Measurements from ENCODE around the gene FAM13A. TPM values are rescaled to one million over a fixed set of nuclear protein-coding genes. Genes with fewer than 3 reads are reported as not detected.
A peak's percentile ranks its signal among the peaks of the same experiment; 100 is the strongest.

Gene FAM13A
- total and polyA plus RNA-seq, 2 of the 13 experiments (the other 11 are each of a cell fraction or from before 2014, with no cell fraction given) = 1.2 to 36.2 TPM

DNA sequence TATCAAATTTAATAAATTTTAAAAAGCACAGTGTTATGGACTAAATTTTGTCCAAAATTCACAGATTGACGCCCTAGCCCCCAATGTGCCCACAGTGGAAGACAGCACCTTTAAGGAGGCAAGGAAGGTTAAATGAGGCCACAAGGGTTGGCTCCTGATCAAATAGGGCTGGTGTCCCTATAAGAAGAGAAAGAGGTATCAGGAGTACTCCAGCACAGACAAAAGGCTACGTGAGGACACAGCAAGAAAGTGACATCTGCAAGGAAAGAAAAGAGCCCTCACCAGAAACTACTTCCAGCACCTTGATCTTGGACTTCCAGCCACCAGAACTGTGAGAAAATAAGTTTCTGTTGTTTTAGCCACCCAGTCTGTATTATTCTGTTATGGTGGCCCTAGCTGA lies 48.8 kb downstream of the FAM13A start:
- Histone ChIP-seq H3K79me2 (ENCODE audit: insufficient read depth, low read length) (peaks cover 9% of the 10 kb centered on the region), H3K27ac (ENCODE audit: extremely low read length, insufficient read depth, low read length) (peak overlapping the region; percentile 67), H3K27me3 (ENCODE audit: control insufficient read depth in 1 of 2, insufficient read depth in 2 of 2, low read length in 2 of 2) (no peaks in the 10 kb centered on the region), H2AFZ (ENCODE audit: low read length) (no peak overlapping the region), H3K9me3 (ENCODE audit: low read length) (no peaks in the 10 kb centered on the region), H3K36me3 (replicated peaks in 1 of 2; ENCODE audit: control insufficient read depth in 1 of 2, insufficient read depth in 2 of 2, low read length in 2 of 2) (no peaks in the 10 kb centered on the region), H3K4me3 (replicated peaks in 1 of 3; ENCODE audit: insufficient read depth in 1 of 3, low read depth in 2 of 3, low read length in 3 of 3) (peak overlapping the region in 2 of 3 experiments; percentile 39 to 48; a peak in 3 of 6 replicates), H3K4me1 (ENCODE audit: insufficient read depth, low read length) (peaks cover 58% of the 10 kb centered on the region), H3K4me2 (ENCODE audit: low read depth, low read length) (peak overlapping the region; percentile 73), H3K9ac (ENCODE audit: insufficient read depth, low read depth, low read length) (peak overlapping the region; percentile 43; the same call in 1 of the 2 replicates), H4K20me1 (ENCODE audit: insufficient read depth, low read length) (no peaks in the 10 kb centered on the region)
- TF ChIP-seq ERF (CRISPR knock-in tag; IDR thresholded peaks at IDR 0.05) = no peak
- TF ChIP-seq, protein P1, sequence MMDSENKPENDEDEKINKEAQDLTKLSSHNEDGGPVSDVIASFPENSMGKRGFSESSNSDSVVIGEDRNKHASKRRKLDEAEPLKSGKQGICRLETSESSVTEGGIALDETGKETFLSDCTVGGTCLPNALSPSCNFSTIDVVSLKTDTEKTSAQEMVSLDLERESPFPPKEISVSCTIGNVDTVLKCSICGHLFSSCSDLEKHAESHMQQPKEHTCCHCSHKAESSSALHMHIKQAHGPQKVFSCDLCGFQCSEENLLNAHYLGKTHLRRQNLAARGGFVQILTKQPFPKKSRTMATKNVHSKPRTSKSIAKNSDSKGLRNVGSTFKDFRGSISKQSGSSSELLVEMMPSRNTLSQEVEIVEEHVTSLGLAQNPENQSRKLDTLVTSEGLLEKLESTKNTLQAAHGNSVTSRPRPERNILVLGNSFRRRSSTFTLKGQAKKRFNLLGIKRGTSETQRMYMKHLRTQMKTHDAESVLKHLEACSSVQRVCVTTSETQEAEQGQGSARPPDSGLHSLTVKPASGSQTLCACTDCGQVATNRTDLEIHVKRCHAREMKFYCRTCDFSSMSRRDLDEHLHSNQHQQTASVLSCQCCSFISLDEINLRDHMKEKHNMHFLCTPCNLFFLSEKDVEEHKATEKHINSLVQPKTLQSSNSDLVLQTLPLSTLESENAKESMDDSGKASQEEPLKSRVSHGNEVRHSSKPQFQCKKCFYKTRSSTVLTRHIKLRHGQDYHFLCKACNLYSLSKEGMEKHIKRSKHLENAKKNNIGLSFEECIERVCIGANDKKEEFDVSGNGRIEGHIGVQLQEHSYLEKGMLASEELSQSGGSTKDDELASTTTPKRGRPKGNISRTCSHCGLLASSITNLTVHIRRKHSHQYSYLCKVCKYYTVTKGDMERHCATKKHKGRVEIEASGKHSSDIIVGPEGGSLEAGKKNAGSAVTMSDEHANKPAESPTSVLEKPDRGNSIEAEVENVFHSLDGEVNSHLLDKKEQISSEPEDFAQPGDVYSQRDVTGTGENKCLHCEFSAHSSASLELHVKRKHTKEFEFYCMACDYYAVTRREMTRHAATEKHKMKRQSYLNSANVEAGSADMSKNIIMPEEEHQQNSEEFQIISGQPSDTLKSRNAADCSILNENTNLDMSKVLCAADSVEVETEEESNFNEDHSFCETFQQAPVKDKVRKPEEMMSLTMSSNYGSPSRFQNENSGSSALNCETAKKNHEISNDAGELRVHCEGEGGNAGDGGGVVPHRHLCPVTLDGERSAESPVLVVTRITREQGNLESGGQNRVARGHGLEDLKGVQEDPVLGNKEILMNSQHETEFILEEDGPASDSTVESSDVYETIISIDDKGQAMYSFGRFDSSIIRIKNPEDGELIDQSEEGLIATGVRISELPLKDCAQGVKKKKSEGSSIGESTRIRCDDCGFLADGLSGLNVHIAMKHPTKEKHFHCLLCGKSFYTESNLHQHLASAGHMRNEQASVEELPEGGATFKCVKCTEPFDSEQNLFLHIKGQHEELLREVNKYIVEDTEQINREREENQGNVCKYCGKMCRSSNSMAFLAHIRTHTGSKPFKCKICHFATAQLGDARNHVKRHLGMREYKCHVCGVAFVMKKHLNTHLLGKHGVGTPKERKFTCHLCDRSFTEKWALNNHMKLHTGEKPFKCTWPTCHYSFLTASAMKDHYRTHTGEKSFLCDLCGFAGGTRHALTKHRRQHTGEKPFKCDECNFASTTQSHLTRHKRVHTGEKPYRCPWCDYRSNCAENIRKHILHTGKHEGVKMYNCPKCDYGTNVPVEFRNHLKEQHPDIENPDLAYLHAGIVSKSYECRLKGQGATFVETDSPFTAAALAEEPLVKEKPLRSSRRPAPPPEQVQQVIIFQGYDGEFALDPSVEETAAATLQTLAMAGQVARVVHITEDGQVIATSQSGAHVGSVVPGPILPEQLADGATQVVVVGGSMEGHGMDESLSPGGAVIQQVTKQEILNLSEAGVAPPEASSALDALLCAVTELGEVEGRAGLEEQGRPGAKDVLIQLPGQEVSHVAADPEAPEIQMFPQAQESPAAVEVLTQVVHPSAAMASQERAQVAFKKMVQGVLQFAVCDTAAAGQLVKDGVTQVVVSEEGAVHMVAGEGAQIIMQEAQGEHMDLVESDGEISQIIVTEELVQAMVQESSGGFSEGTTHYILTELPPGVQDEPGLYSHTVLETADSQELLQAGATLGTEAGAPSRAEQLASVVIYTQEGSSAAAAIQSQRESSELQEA (CRISPR knock-in tag; IDR thresholded peaks at IDR 0.05; ENCODE audit: not compliant biosample characterization) = no peak
- TF ChIP-seq MYNN (CRISPR knock-in tag; IDR thresholded peaks at IDR 0.05; ENCODE audit: low read depth) = no peak
- TF ChIP-seq CENPT (CRISPR knock-in tag; IDR thresholded peaks at IDR 0.05; ENCODE audit: low read depth) = no peak
- no peak for TF ChIP-seq ARNT (IDR thresholded peaks at IDR 0.05)
- TF ChIP-seq, protein P2, sequence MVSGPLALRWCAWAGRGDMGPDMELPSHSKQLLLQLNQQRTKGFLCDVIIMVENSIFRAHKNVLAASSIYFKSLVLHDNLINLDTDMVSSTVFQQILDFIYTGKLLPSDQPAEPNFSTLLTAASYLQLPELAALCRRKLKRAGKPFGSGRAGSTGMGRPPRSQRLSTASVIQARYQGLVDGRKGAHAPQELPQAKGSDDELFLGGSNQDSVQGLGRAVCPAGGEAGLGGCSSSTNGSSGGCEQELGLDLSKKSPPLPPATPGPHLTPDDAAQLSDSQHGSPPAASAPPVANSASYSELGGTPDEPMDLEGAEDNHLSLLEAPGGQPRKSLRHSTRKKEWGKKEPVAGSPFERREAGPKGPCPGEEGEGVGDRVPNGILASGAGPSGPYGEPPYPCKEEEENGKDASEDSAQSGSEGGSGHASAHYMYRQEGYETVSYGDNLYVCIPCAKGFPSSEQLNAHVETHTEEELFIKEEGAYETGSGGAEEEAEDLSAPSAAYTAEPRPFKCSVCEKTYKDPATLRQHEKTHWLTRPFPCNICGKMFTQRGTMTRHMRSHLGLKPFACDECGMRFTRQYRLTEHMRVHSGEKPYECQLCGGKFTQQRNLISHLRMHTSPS (CRISPR knock-in tag; IDR thresholded peaks at IDR 0.05; ENCODE audit: low read depth) = no peak
- TF ChIP-seq SMAD1 (CRISPR knock-in tag; IDR thresholded peaks at IDR 0.05; ENCODE audit: borderline replicate concordance, low read depth) = no peak
- TF ChIP-seq, protein P3, sequence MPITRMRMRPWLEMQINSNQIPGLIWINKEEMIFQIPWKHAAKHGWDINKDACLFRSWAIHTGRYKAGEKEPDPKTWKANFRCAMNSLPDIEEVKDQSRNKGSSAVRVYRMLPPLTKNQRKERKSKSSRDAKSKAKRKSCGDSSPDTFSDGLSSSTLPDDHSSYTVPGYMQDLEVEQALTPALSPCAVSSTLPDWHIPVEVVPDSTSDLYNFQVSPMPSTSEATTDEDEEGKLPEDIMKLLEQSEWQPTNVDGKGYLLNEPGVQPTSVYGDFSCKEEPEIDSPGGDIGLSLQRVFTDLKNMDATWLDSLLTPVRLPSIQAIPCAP (CRISPR knock-in tag; IDR thresholded peaks at IDR 0.05; ENCODE audit: low read depth) = no peak
- no peak for TF ChIP-seq ZNF543 (CRISPR knock-in tag; IDR thresholded peaks at IDR 0.05)
- TF ChIP-seq MYC (CRISPR knock-in tag; IDR thresholded peaks at IDR 0.05; ENCODE audit: borderline replicate concordance) = no peak
- ChIA-PET POLR2A (interaction anchor here (0.6 kb wide), 1 partner anchor 12 kb away, joined by 3 read pairs; no protein-coding TSS in a partner anchor), CTCF (ENCODE audit: low intra/inter-chr PET ratio, low total read pairs) (no interaction called here)
- DNase-seq (ENCODE audit: low spot score) (no peak), FAIRE-seq (no peak), ATAC-seq (no peak)
- no TSS peak for BruUV-seq (replicated peaks)
- intact Hi-C loops (cut with micrococcal nuclease; ENCODE audit: unreplicated experiment) (no loop called here), in situ Hi-C loops (cut with HindIII; ENCODE audit: extremely low pct_ligation_motif_present, low pct_unique_long_range_greater_than_20kb) (no loop called here)
- 88% methylated on average over 2 of the region's 2 CpGs for WGBS (ENCODE audit: low lambda C conversion rate)
